GM10266 (cell line): ENCODE data around the gene NCBP2L.
"Not testable (repeated sequence)": the region's sequence is repeated elsewhere in the genome, so short reads cannot be mapped to it uniquely, and the experiment has no call there.

Experiments used
- DNase-seq: peaks from one replicate; pipeline ENCODE4 v3.0.0; 2012; ENCODE audit errors: extremely low spot score
- TF ChIP-seq, protein P1 (sequence below): IDR thresholded peaks from 2 replicates; pipeline ENCODE4 v1.5.1; 2012; ENCODE audit warnings: mild to moderate bottlenecking, low read depth; ENCODE audit not compliant: control insufficient read depth, insufficient read depth; ENCODE audit errors: missing control alignments

Gene NCBP2L

DNA sequence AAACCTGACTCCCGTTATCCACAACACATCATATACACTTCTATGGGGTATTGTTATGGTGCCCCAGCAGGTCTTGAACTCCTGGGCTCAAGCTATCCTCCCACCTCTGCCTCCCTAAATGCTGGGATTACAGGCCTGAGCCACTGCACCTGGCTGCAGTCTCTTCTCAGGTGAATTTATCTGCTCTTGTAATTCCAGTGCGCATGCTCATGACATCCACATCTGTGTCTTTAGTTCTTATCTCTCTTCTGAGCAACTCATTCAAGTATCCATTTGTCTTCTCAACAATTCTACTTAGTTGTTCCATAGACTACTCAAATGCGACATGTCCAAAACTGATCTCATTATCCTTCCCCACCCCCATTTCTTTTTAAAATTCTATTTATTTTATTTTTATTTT lies 27.6 kb downstream of the NCBP2L start:
- TF ChIP-seq, protein P1, sequence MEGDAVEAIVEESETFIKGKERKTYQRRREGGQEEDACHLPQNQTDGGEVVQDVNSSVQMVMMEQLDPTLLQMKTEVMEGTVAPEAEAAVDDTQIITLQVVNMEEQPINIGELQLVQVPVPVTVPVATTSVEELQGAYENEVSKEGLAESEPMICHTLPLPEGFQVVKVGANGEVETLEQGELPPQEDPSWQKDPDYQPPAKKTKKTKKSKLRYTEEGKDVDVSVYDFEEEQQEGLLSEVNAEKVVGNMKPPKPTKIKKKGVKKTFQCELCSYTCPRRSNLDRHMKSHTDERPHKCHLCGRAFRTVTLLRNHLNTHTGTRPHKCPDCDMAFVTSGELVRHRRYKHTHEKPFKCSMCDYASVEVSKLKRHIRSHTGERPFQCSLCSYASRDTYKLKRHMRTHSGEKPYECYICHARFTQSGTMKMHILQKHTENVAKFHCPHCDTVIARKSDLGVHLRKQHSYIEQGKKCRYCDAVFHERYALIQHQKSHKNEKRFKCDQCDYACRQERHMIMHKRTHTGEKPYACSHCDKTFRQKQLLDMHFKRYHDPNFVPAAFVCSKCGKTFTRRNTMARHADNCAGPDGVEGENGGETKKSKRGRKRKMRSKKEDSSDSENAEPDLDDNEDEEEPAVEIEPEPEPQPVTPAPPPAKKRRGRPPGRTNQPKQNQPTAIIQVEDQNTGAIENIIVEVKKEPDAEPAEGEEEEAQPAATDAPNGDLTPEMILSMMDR = no peak
- DNase-seq = no peak

DNA sequence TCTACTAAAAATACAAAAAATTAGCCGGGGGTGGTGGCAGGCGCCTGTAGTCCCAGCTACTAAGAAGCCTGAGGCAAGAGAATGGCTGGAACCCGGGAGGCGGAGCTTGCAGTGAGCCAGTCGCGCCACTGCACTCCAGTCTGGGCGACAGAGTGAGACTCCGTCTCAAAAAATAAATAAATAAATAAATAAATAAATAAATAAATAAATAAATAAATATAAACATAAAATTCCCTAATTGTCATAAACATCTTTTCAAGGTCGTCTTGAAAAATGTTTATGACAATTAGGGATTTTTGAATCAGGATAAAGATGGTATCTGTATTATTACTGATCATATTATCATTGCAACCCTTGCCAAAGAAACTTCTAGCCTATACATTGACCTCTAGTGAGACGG lies 32.5 kb downstream of the NCBP2L start:
- not testable (repeated sequence) for DNase-seq

GRCh38 chrX:107818900-107819521 lies 41.5 kb downstream of the NCBP2L start:
- DNase-seq = no peak
- TF ChIP-seq, protein P1 = no peak

GRCh38 chrX:107823042-107823441 lies 45.5 kb downstream of the NCBP2L start:
- DNase-seq = no peak
- TF ChIP-seq, protein P1 = no peak

- TF ChIP-seq, protein P1 = no peak
- no peak for DNase-seq
These were observed 45.9 kb downstream of the NCBP2L start for GRCh38 chrX:107823456-107823855.

DNA sequence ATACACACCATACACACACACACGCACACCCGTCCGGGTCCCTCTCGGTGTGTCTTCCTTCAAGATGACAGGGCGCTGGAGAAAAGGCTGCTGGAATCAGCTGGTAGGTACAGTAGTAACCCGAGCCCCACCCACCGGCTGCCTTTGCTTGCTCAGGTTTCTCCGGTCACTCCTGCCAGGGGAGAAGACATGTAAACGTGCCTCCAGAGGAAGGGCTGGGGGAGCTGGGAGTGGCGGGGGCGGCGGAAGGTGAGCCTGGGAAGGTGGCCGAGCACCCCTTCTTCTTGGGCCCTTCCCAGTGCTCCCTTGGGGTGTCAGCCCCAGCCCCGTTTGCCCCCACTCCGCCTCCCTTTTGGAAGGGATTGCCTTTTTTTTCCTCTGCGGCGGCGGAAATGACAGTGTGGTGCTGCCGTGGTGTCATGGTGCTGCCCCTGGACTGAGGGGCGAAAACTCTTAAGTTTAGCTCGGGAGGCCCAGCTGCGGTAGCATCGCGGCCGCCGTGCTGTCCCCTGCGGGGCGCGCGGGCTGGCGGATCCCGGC lies 48.2 kb downstream of the NCBP2L start, which contains the start of gene MID2:
TSS of gene MID2 (plus strand) at position 169 of the 540 bp plus-strand sequence. CDS start 561 bp downstream, outside the sequence.
- TF ChIP-seq, protein P1 = no peak
- DNase-seq = peak; percentile 14

DNA sequence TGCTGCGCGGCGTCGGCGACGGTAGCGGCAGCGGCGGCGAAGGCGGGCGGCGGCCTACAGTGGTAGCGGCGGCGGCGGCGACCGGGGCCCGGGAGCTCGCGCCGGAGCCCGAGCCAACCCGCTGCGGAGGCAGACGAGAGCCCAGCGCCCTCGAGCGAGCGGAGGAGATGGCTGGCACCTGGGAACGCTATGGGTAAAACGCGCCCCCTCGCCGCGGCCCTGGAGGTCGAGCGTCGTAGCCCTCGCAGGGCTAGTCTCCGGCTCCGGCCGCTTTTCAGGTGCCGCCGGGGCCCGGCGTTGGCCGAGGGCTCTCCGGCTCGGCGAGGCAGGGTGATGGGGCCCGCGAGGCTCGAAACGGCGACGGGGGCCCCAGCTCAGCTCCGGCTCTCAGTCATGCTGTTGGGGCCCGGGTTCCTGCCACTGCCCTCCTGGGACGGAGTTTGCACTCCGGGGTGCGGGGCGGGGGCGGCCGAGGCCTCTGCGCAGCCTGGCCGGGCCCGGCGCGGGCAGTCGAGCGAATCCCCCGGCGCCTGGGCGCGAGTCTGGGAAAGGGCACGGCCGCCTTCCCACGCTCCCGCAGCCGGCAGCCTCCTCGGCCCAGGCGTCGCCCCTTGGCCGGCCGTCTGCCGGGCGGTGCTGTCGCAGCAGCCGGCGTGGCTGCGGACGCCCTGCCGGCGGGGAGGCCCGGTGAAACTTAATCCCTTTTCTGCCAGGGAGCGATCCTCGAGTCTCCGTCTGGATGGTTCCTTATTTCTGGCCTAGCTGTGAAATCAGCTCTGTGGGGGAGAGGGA lies 48.9 kb downstream of the NCBP2L start:
- DNase-seq = peak; percentile 30
- TF ChIP-seq, protein P1 = no peak
